ENCODE measurements around the gene POGK. TPM values are rescaled to one million over a fixed set of nuclear protein-coding genes. Genes with fewer than 3 reads are reported as not detected.

POGK gene
- total and polyA plus RNA-seq, 9 of the 15 experiments (the other 6 are each of a cell fraction or from before 2014, with no cell fraction given) = 6.1 to 44.5 (median 24.3) TPM

- TF ChIP-seq CUX1 (CRISPR knock-in tag; IDR thresholded peaks at IDR 0.05) (no peak), SP1 (CRISPR knock-in tag; IDR thresholded peaks at IDR 0.05) (no peak), NR0B1 (IDR thresholded peaks at IDR 0.05; ENCODE audit: partially characterized antibody) (no peak), ZFP30 (CRISPR knock-in tag; IDR thresholded peaks at IDR 0.05; ENCODE audit: borderline replicate concordance) (no peak), NFYB (IDR thresholded peaks at IDR 0.05; ENCODE audit: extremely low read depth, insufficient read length) (no peak), ZNF407 (IDR thresholded peaks at IDR 0.05; ENCODE audit: low read depth) (no peak), KAT2B (IDR thresholded peaks at IDR 0.05; ENCODE audit: low read depth, low read length) (no peak), ZNF583 (CRISPR knock-in tag; IDR thresholded peaks at IDR 0.05) (no peak), EHMT2 (IDR thresholded peaks at IDR 0.05) (no peak), MCM5 (IDR thresholded peaks at IDR 0.05; ENCODE audit: low read depth) (no peak), CCAR2 (IDR thresholded peaks at IDR 0.05; ENCODE audit: low read depth, low read length) (no peak), HDAC3 (IDR thresholded peaks at IDR 0.05; ENCODE audit: borderline replicate concordance, partially characterized antibody) (peak; percentile 40)
Observed at GRCh38 chr1:166840309-166841274, 1.3 kb downstream of the POGK start (continued).
